Activated CD4-positive, alpha-beta T cell treated with anti-CD3 and anti-CD28 coated beads, Interleukin-2, amount 10 ng/mL, durations not matched to agents 24 days and 14 days (primary cell): Measurements from ENCODE around the gene PPP3CA. TPM values are rescaled to one million over a fixed set of nuclear protein-coding genes. Genes with fewer than 3 reads are reported as not detected.

ENCODE experiments used
- DNase-seq: peaks from one replicate; pipeline ENCODE4 v3.0.0; 2022
- H3K27ac Mint-ChIP-seq: one replicate; pipeline ENCODE4 v1.8.0; 2022; ENCODE audit warnings: mild to moderate bottlenecking, mixed read lengths
- H3K27me3 Mint-ChIP-seq: one replicate; pipeline ENCODE4 v1.8.0; 2022; ENCODE audit warnings: mixed read lengths
- H3K36me3 Mint-ChIP-seq: one replicate; pipeline ENCODE4 v1.8.0; 2022; ENCODE audit warnings: low read depth, mild to moderate bottlenecking, mixed read lengths
- H3K4me1 Mint-ChIP-seq: one replicate; pipeline ENCODE4 v1.8.0; 2021; ENCODE audit warnings: mixed read lengths
- H3K4me3 Mint-ChIP-seq: one replicate; pipeline ENCODE4 v1.8.0; 2022; ENCODE audit warnings: mild to moderate bottlenecking, moderate library complexity, mixed read lengths
- H3K9me3 Mint-ChIP-seq: one replicate; pipeline ENCODE4 v1.8.0; 2021; ENCODE audit warnings: mixed read lengths
- intact Hi-C: fragments of 100-400 bp; cut with micrococcal nuclease; formaldehyde crosslinking; loops from one replicate; pipeline ENCODE4 v1.15.1; 2023
- total RNA-seq: library from RNA; stranded (reverse); gene quantifications from 2 replicates; pipeline ENCODE4 v1.2.3, GENCODE V29; 2022

PPP3CA gene
- total RNA-seq, 1 donor from 2014 or later = 7.1 TPM

- no peak overlapping the region for H3K27ac Mint-ChIP-seq
- H3K4me1 Mint-ChIP-seq = peaks cover 8% of the 10 kb centered on the region
- H3K36me3 Mint-ChIP-seq = peaks cover 9% of the 10 kb centered on the region
- intact Hi-C loops = no loop called here
- H3K4me3 Mint-ChIP-seq = no peak overlapping the region
- H3K27me3 Mint-ChIP-seq = no peaks in the 10 kb centered on the region
- H3K9me3 Mint-ChIP-seq = no peaks in the 10 kb centered on the region
- DNase-seq = no peak
Measured at GRCh38 chr4:101035487-101035886, 311.8 kb downstream of the PPP3CA start.

- H3K9me3 Mint-ChIP-seq = no peaks in the 10 kb centered on the region
- no peak for DNase-seq
- H3K27ac Mint-ChIP-seq = no peak overlapping the region
- H3K27me3 Mint-ChIP-seq = no peaks in the 10 kb centered on the region
- no peak overlapping the region for H3K4me3 Mint-ChIP-seq
- peaks cover 11% of the 10 kb centered on the region for H3K4me1 Mint-ChIP-seq
- intact Hi-C loops = no loop called here
- peaks cover 9% of the 10 kb centered on the region for H3K36me3 Mint-ChIP-seq
Measured at GRCh38 chr4:101033986-101034385, 313.3 kb downstream of the PPP3CA start.

- no peaks in the 10 kb centered on the region for H3K9me3 Mint-ChIP-seq
- H3K36me3 Mint-ChIP-seq = peaks cover 9% of the 10 kb centered on the region
- H3K27me3 Mint-ChIP-seq = no peaks in the 10 kb centered on the region
- H3K4me3 Mint-ChIP-seq = no peak overlapping the region
- peaks cover 5% of the 10 kb centered on the region for H3K4me1 Mint-ChIP-seq
- no peak for DNase-seq
- intact Hi-C loops = no loop called here
- no peak overlapping the region for H3K27ac Mint-ChIP-seq
Measured at GRCh38 chr4:101032541-101032940, 314.8 kb downstream of the PPP3CA start.

GRCh38 chr4:101031971-101032370 lies 315.4 kb downstream of the PPP3CA start:
- peaks cover 9% of the 10 kb centered on the region for H3K36me3 Mint-ChIP-seq
- H3K27me3 Mint-ChIP-seq = no peaks in the 10 kb centered on the region
- no peaks in the 10 kb centered on the region for H3K9me3 Mint-ChIP-seq
- intact Hi-C loops = no loop called here
- H3K4me1 Mint-ChIP-seq = peaks cover 4% of the 10 kb centered on the region
- H3K27ac Mint-ChIP-seq = no peak overlapping the region
- no peak overlapping the region for H3K4me3 Mint-ChIP-seq
- no peak for DNase-seq

- H3K36me3 Mint-ChIP-seq = peaks cover 14% of the 10 kb centered on the region
- intact Hi-C loops = loop anchor here (10.0 kb wide), 1 partner anchor 1316 kb away; the partner anchor contains the start of gene SLC39A8
- H3K27me3 Mint-ChIP-seq = no peaks in the 10 kb centered on the region
- no peak overlapping the region for H3K4me3 Mint-ChIP-seq
- peaks cover 4% of the 10 kb centered on the region for H3K4me1 Mint-ChIP-seq
- H3K9me3 Mint-ChIP-seq = no peaks in the 10 kb centered on the region
- no peak overlapping the region for H3K27ac Mint-ChIP-seq
- DNase-seq = no peak
Measured at GRCh38 chr4:101028886-101029285, 318.4 kb downstream of the PPP3CA start.

- Mint-ChIP-seq H3K4me1 (peaks cover 8% of the 10 kb centered on the region), H3K4me3 (no peak overlapping the region), H3K9me3 (peaks cover 4% of the 10 kb centered on the region), H3K27ac (no peak overlapping the region), H3K36me3 (peaks cover 19% of the 10 kb centered on the region), H3K27me3 (no peaks in the 10 kb centered on the region)
- intact Hi-C loops = loop anchor here (10.0 kb wide), 1 partner anchor 1317 kb away; the partner anchor contains the start of gene SLC39A8
- no peak for DNase-seq
Measured at GRCh38 chr4:101027721-101028120, 319.6 kb downstream of the PPP3CA start.

GRCh38 chr4:101025755-101026154 lies 321.6 kb downstream of the PPP3CA start:
- Mint-ChIP-seq H3K27ac (no peak overlapping the region), H3K36me3 (peaks cover 14% of the 10 kb centered on the region)
- DNase-seq = no peak

GRCh38 chr4:101022151-101023024 lies 324.9 kb downstream of the PPP3CA start:
- peaks cover 14% of the 10 kb centered on the region for H3K36me3 Mint-ChIP-seq
- no peak overlapping the region for H3K27ac Mint-ChIP-seq
- DNase-seq = no peak
- no peak overlapping the region for H3K4me3 Mint-ChIP-seq
- H3K9me3 Mint-ChIP-seq = peaks cover 4% of the 10 kb centered on the region
- intact Hi-C loops = loop anchor here (5.0 to 10.0 kb wide), 9 partner anchors 135 to 1322 kb away; partner anchors contain the start of genes PPP3CA and SLC39A8
- H3K27me3 Mint-ChIP-seq = no peaks in the 10 kb centered on the region
- H3K4me1 Mint-ChIP-seq = peaks cover 36% of the 10 kb centered on the region

More at GRCh38 chr4:101025755-101026154, 321.6 kb downstream of the PPP3CA start:
- no peak overlapping the region for H3K4me3 Mint-ChIP-seq
- H3K9me3 Mint-ChIP-seq = peaks cover 4% of the 10 kb centered on the region
- intact Hi-C loops = loop anchor here (10.0 kb wide), 1 partner anchor 1319 kb away; the partner anchor contains the start of gene SLC39A8
- peaks cover 22% of the 10 kb centered on the region for H3K4me1 Mint-ChIP-seq
- H3K27me3 Mint-ChIP-seq = no peaks in the 10 kb centered on the region

GRCh38 chr4:101020956-101021355 lies 326.4 kb downstream of the PPP3CA start:
- Mint-ChIP-seq H3K36me3 (peaks cover 11% of the 10 kb centered on the region), H3K4me1 (peaks cover 42% of the 10 kb centered on the region), H3K27me3 (no peaks in the 10 kb centered on the region), H3K27ac (peak overlapping the region; percentile 82), H3K9me3 (peaks cover 7% of the 10 kb centered on the region), H3K4me3 (peak overlapping the region; percentile 66)
- intact Hi-C loops = loop anchor here (1.0 to 10.0 kb wide), 12 partner anchors 16 to 1324 kb away; partner anchors contain the start of genes PPP3CA and SLC39A8
- DNase-seq = peak; percentile 77

- peak overlapping the region; percentile 36 for H3K4me3 Mint-ChIP-seq
- H3K4me1 Mint-ChIP-seq = peaks cover 43% of the 10 kb centered on the region
- intact Hi-C loops = loop anchor here (1.0 to 10.0 kb wide), 12 partner anchors 17 to 1325 kb away; partner anchors contain the start of genes PPP3CA and SLC39A8
- peak overlapping the region; percentile 87 for H3K27ac Mint-ChIP-seq
- DNase-seq = peak; percentile 82
- peaks cover 6% of the 10 kb centered on the region for H3K36me3 Mint-ChIP-seq
- H3K9me3 Mint-ChIP-seq = peaks cover 7% of the 10 kb centered on the region
- no peaks in the 10 kb centered on the region for H3K27me3 Mint-ChIP-seq
Measured at GRCh38 chr4:101019941-101020401, 327.4 kb downstream of the PPP3CA start.

GRCh38 chr4:101019313-101019712 lies 328.0 kb downstream of the PPP3CA start:
- H3K36me3 Mint-ChIP-seq = peaks cover 6% of the 10 kb centered on the region
- no peak for DNase-seq
- H3K4me1 Mint-ChIP-seq = peaks cover 43% of the 10 kb centered on the region
- intact Hi-C loops = loop anchor here (5.0 kb wide), 1 partner anchor 927 kb away; no protein-coding TSS in a partner anchor
- peak overlapping the region; percentile 87 for H3K27ac Mint-ChIP-seq
- no peaks in the 10 kb centered on the region for H3K27me3 Mint-ChIP-seq
- peaks cover 7% of the 10 kb centered on the region for H3K9me3 Mint-ChIP-seq
- peak overlapping the region; percentile 36 for H3K4me3 Mint-ChIP-seq

- H3K4me1 Mint-ChIP-seq = peaks cover 43% of the 10 kb centered on the region
- peaks cover 6% of the 10 kb centered on the region for H3K36me3 Mint-ChIP-seq
- peak overlapping the region; percentile 87 for H3K27ac Mint-ChIP-seq
- peaks cover 7% of the 10 kb centered on the region for H3K9me3 Mint-ChIP-seq
- intact Hi-C loops = loop anchor here (5.0 kb wide), 1 partner anchor 927 kb away; no protein-coding TSS in a partner anchor
- H3K27me3 Mint-ChIP-seq = no peaks in the 10 kb centered on the region
- H3K4me3 Mint-ChIP-seq = peak overlapping the region; percentile 36
- peak; percentile 66 for DNase-seq
Measured at GRCh38 chr4:101018836-101019235, 328.5 kb downstream of the PPP3CA start.

- Mint-ChIP-seq H3K9me3 (peaks cover 6% of the 10 kb centered on the region), H3K4me1 (peaks cover 23% of the 10 kb centered on the region), H3K27me3 (no peaks in the 10 kb centered on the region), H3K27ac (no peak overlapping the region), H3K36me3 (peaks cover 2% of the 10 kb centered on the region), H3K4me3 (no peak overlapping the region)
- no peak for DNase-seq
- intact Hi-C loops = no loop called here
Measured at GRCh38 chr4:101014417-101014816, 332.9 kb downstream of the PPP3CA start.

- H3K27ac Mint-ChIP-seq = no peak overlapping the region
- no peaks in the 10 kb centered on the region for H3K27me3 Mint-ChIP-seq
- no peak overlapping the region for H3K4me3 Mint-ChIP-seq
- intact Hi-C loops = no loop called here
- H3K9me3 Mint-ChIP-seq = peaks cover 8% of the 10 kb centered on the region
- peaks cover 13% of the 10 kb centered on the region for H3K4me1 Mint-ChIP-seq
- DNase-seq = no peak
- no peaks in the 10 kb centered on the region for H3K36me3 Mint-ChIP-seq
Measured at GRCh38 chr4:101010987-101011386, 336.3 kb downstream of the PPP3CA start.
